ENCODE results near the gene VWA5B1.
A peak's percentile ranks its signal among the peaks of the same experiment; 100 is the strongest.

The VWA5B1 gene

GRCh38 chr1:20351911-20352701, 61.4 kb downstream of the VWA5B1 start:
- no peak for DNase-seq

DNA sequence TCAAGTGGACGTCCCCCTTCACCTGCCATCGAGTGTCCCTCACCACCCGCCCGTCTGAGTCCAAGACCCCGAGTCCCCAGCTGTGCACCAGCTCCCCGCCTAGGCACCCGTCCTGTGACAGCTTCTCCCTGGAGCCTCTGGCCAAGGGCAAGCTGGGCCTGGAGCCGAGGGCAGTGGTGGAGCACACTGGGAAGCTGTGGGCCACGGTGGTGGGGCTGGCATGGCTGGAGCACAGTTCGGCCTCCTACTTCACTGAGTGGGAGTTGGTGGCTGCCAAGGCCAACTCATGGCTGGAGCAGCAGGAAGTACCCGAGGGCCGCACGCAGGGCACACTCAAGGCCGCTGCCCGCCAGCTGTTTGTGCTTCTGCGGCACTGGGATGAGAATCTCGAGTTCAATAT, 63.2 kb downstream of the VWA5B1 start:
- DNase-seq: no peak

- DNase-seq: no peak
These were observed 63.9 kb downstream of the VWA5B1 start for GRCh38 chr1:20354610-20355009.

DNA sequence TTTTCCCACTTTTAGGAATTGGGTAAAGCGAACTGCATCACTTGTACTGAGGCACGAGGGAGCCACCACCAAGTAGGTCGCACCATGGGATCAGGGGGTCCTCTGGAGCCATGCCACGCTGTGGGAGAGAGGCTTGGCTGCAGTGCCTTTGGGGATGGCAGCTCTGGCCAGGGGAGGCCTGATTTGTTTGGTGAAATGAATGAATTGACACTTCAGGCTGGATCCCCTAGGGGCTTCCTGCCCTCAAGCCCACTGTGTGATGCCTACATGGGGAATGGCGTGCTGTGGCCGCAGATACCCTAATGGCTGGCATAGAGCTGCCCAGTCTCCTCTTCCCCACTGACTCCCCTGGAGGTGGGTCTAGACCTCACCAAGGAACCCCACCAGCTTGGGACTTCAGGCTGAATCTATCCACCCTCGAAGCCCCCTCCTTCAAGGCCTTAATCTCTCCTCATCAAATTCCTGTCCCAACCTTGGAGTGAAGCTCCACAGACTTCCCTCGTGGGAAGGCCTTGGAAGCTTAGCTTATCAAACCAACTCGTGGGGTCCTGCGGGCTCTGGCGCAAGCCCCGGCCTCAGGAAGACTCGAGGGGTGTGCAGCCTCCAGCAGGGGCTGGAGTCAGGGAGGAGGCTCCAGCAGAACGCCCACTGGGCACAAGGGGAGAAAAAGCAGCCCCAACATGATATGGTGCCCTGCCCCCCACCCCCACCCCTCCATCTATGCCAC, 64.6 kb downstream of the VWA5B1 start:
- no peak for DNase-seq

DNA sequence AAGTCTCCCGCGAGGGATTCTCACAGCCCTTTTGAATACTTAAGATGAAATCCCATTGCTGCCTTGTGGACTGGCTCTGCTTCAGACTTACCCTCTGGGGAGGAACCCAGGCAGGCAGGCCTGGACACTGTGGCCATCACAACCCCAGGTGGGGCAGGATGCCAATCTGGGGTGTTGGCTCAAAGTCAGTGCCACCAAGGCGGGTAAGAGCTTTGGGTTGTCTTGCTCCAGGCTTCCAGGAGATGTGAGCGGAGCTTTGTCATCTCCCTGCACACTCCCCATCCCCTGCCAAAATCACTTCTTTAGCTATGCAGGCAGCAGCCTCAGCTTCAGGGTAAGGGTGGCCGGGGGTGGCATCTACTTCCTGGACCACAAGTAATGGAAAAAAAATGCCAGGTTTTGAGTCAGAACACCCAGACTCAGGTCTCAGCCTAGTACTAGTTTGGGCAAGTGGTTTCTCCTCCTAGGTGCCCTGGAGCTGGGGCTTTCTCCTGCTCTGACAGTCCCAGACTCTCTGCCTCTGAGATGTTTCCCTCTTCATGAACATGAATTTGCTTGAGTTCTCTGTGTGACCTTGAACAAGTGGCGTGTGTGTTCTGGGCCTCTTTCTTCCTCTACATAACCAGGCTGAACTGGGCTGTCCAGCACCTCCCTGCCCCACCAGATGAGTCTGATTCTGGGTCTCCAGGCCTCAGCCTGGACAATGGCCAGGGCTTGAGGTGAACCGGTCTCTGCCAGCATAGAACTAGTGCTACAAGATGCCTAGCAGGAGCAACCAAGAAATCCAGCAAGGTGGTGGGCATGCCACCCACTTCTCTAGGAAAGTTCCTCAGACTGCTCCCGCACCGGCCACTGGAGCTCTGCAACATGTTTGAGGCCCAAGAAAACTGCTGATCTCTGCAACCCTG, 65.4 kb downstream of the VWA5B1 start:
- no peak for DNase-seq

DNA sequence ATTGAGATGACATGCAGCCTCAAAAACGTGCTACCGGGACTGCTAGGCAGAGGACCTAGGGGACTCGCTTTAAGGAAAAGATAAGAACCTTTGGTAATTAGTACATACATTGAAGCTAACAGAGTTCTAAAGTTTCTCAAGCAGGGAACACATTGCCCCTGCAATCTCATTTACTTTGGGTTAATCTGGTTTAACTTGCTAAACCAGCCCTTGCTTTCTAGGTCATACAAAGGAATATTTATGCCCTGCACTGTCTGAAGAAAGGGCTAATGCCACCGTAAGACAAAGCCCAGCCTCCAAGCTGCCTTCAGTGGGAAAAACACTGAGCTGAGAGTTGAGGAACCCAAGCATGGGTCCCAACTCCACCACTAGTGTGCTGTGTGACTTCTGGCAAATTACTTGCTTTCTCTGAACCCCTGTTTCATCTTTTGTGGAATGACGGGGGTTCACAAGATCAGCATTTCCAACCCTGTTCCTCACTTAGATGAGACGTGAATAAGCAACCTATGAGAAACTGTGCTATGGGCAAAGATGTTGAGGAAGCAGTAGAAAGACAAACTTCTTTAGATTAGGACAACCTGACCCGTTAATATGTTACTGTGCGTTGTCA, 66.3 kb downstream of the VWA5B1 start:
- DNase-seq: no peak

- DNase-seq: no peak
These were observed 67.1 kb downstream of the VWA5B1 start for GRCh38 chr1:20357796-20358195.

GRCh38 chr1:20358761-20359263, 68.1 kb downstream of the VWA5B1 start:
- no peak for DNase-seq

DNA sequence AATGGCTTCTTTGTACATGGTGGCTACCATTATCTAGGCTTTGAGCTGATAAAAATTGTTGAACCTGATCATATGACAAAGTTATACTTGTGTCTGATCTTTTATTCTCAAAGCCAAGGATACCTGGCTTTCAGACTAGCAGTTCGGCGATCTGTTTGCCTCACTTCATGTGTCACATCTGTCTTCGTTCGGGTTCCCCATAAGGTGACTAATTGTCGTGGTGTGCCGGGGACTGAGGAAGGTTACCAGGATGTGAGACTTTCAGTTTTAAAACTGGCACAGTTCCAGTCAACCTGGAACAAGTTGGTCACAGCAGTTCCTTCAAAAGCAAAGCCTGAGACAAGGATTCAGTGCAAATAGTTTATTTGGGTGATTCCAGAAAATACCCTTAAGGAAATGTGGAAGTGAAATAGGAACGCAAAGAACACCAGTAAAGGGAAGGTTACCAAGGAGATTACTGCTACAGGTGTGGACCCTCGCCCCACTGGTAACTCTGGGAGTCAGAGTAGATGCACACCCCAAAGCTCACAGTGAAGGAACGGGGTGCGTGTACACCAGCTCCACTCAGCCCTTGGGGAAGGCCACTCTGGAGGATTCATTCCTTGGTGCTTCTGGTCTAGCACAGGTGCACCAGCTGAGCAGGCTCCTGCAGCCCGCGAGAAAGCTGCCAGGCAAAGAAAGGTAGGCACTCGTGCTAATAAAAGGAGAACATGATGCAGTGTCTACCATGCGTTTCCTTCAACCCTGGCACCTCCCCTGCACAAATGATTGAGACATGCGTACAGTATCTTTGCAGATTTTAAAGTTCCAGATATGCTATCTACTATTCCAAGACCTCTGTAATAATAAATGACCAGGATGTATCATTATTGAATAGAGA, 69.0 kb downstream of the VWA5B1 start:
- peak; percentile 5 for DNase-seq

DNA sequence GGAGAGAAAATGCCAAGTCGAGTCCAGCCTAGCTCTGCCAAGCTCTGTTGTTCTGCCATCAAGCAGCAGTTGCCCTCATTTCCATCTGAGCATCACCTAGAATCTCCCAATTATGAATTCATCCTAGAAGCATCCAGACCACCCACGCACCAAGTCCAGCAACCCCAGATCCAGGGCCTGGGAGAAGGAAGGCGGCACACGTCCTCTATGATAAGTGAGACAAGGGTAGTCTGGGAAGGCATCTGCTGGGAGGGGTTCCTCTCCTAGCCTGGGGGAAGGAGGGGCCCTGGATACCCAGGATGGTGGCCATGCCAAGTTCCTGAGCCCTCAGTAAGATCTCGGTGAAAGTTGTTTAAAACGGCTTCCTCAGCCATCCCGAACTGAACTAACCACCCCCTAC, 70.7 kb downstream of the VWA5B1 start:
- no peak for DNase-seq

GRCh38 chr1:20361805-20362381, 71.2 kb downstream of the VWA5B1 start:
- peak; percentile 4 for DNase-seq

GRCh38 chr1:20362856-20363255, 72.2 kb downstream of the VWA5B1 start:
- DNase-seq: no peak

- no peak for DNase-seq
These were observed 74.9 kb downstream of the VWA5B1 start for GRCh38 chr1:20365421-20366055.

GRCh38 chr1:20366056-20366462, 75.4 kb downstream of the VWA5B1 start:
- no peak for DNase-seq

- DNase-seq: no peak
These were observed 75.9 kb downstream of the VWA5B1 start for GRCh38 chr1:20366463-20367115.

DNA sequence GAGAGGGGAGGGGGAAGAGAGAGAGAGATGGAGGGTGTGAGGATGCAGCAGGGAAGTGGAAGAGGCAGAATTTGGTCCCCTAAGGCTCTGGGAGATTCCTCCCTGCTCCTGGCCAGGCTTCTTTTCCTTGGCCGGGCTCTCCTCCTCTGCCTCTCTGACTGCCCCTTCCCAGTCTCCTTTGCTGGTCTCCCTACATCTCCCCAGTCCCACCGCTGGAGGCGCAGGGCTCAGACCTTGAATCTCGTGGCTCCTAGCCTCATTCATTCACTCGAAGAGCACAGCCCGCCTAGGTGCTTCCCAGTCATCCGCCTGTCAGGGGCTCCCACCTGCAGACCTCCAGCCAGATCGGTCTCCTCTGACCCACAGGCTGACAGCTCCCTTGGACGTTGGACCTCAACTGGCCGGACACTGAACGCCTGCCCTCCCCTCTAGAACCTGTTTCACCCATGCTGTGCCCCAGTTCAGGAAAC, 76.5 kb downstream of the VWA5B1 start:
- DNase-seq: no peak

DNA sequence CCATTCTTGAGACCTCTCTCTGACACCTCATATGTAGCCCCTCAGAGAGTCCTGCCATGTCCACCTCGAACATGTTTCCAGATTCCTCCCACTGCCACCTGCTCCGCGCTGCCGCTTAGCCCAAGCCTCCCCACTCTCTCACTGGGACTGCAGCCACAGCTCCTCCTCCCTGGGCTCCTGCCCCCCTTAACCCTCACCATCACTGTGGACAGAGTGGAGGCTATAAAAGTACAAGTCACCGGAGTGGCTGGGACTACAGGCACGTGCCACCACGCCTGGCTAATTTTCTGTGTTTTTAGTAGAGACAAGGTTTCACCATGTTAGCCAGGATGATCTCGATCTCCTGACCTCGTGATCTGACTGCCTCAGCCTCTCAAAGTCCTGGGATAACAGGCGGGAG, 77.0 kb downstream of the VWA5B1 start:
- no peak for DNase-seq

DNA sequence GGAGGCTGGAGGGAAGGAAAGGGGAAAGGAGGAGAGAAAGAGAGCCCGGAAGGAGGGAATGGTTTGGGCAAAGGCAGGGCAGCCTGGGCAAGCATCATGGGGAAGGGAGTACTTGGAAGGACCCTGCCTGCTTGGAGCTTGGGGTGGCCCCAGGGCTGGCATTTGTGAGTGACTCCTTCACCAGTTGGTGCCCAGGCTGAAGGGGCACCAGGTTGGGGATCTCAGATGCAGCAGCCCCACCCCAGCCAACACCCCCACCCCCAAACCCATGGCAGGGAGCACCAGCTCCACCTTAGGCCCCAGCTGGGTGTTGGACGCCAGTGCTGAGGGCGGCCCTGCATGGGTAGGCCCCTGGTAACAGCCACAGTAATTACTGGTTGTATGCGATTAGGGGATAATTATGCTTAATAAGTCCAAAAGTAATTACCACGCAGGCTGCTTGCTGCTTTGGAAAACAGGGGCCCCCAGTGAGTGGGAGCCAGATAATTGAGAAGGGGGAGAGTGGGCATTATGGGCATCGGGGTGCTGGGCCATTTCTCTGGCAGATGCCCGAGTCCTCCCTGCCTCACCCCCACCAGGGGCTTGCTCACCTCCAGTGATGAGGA, 78.3 kb downstream of the VWA5B1 start:
- no peak for DNase-seq

DNA sequence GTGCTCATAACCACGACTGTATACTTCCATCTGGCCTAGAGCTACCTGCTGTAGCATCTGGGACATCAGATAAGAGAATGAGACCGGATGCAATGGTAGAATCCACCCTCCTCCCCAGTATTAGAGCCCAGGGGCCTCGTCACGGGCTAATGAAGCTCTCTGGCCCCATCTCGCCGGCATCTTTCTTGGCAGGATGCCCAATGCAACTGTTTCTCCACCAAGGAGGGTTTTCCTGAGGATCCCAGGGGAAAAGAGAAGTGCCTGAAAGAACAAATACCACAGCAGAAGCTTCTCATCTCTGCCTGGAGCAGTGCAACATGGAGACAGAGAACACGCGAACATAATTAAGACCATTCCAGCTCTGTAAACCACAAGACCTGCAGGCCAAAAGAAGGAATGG, 80.0 kb downstream of the VWA5B1 start:
- no peak for DNase-seq

- no peak for DNase-seq
These were observed 80.7 kb downstream of the VWA5B1 start for GRCh38 chr1:20371411-20371810.
